Measurements from ENCODE around the gene OPTN. TPM values are rescaled to one million over a fixed set of nuclear protein-coding genes. Genes with fewer than 3 reads are reported as not detected.
"Not testable (repeated sequence)": the region's sequence is repeated elsewhere in the genome, so short reads cannot be mapped to it uniquely, and the experiment has no call there.

The OPTN gene
- total RNA-seq, 1 donor from 2014 or later, result 46.0 TPM

- DNase-seq, result no peak
Measured at GRCh38 chr10:13120786-13121499, 21.0 kb downstream of the OPTN start.

GRCh38 chr10:13121500-13121854 lies 21.5 kb downstream of the OPTN start:
- DNase-seq, result no peak

GRCh38 chr10:13136651-13137050 lies 36.7 kb downstream of the OPTN start:
- DNase-seq, result no peak

- no peak for DNase-seq
Measured at GRCh38 chr10:13139150-13139549, 39.2 kb downstream of the OPTN start.

- DNase-seq, result no peak
Measured at GRCh38 chr10:13139676-13140075, 39.7 kb downstream of the OPTN start.

GRCh38 chr10:13140627-13141190 lies 40.7 kb downstream of the OPTN start:
- no peak for DNase-seq

- no peak for DNase-seq
Measured at GRCh38 chr10:13143766-13144165, 43.8 kb downstream of the OPTN start.

- DNase-seq, result no peak
Measured at GRCh38 chr10:13144814-13145213, 44.9 kb downstream of the OPTN start.

GRCh38 chr10:13146379-13146778 lies 46.4 kb downstream of the OPTN start:
- DNase-seq, result no peak

GRCh38 chr10:13147161-13147560 lies 47.2 kb downstream of the OPTN start:
- DNase-seq, result no peak

GRCh38 chr10:13152296-13152695 lies 52.3 kb downstream of the OPTN start:
- no peak for DNase-seq

- not testable (repeated sequence) for DNase-seq
Measured at GRCh38 chr10:13155860-13156259, 55.9 kb downstream of the OPTN start.

- no peak for DNase-seq
Measured at GRCh38 chr10:13158401-13158800, 58.4 kb downstream of the OPTN start.

- peak; percentile 98 for DNase-seq
Measured at GRCh38 chr10:13160934-13161856, 61.2 kb downstream of the OPTN start, which contains the start of gene MCM10. Gene MCM10, plus strand, starts transcription at chr10:13161558. Its CDS starts 2,645 bp downstream, at chr10:13164203.

- peak; percentile 12 for DNase-seq
Measured at GRCh38 chr10:13161857-13162271, 61.9 kb downstream of the OPTN start.

- DNase-seq, result no peak
Measured at GRCh38 chr10:13163859-13164258, 63.9 kb downstream of the OPTN start.

GRCh38 chr10:13165177-13165576 lies 65.2 kb downstream of the OPTN start:
- no peak for DNase-seq

GRCh38 chr10:13167568-13167967 lies 67.6 kb downstream of the OPTN start:
- DNase-seq, result no peak

GRCh38 chr10:13168781-13169180 lies 68.8 kb downstream of the OPTN start:
- no peak for DNase-seq

GRCh38 chr10:13173616-13174015 lies 73.7 kb downstream of the OPTN start:
- DNase-seq, result no peak

- no peak for DNase-seq
Measured at GRCh38 chr10:13180788-13181187, 80.8 kb downstream of the OPTN start.

- no peak for DNase-seq
Measured at GRCh38 chr10:13182424-13182823, 82.5 kb downstream of the OPTN start.

- no peak for DNase-seq
Measured at GRCh38 chr10:13183625-13184024, 83.7 kb downstream of the OPTN start.
